HFF-Myc (cell line): Measurements from ENCODE around the gene ZNF213.

Experiments used
- DNase-seq: peaks from one replicate; pipeline ENCODE4 v3.0.0-alpha.2; 2011; ENCODE audit warnings: low read depth; ENCODE audit errors: extremely low read depth
- H3K4me3 ChIP-seq: replicated peaks from 2 replicates; pipeline ENCODE4 v1.5.1; 2011; ENCODE audit warnings: low read depth, mild to moderate bottlenecking, control low read depth, low read length
- CTCF ChIP-seq: IDR thresholded peaks from 2 replicates; pipeline ENCODE4 v1.5.1; 2012; ENCODE audit warnings: mild to moderate bottlenecking, low read depth, low read length, control low read depth; ENCODE audit errors: missing control alignments

Gene ZNF213

GRCh38 chr16:3096362-3096761, 38.5 kb upstream of the ZNF213 start:
- no peak for TF ChIP-seq CTCF
- DNase-seq, result no peak
- no peak overlapping the region for H3K4me3 ChIP-seq

- no peak for TF ChIP-seq CTCF
- no peak for DNase-seq
- H3K4me3 ChIP-seq, result no peak overlapping the region
Measured at GRCh38 chr16:3097266-3097665, 37.6 kb upstream of the ZNF213 start.

GRCh38 chr16:3098459-3099394, 36.1 kb upstream of the ZNF213 start, which contains the start of gene ZSCAN10:
Gene ZSCAN10 (minus strand): TSS chr16:3099294. CDS start chr16:3092937, 6,357 bp downstream.
- DNase-seq, result no peak
- no peak within 1 kb of the TSS for H3K4me3 ChIP-seq

GRCh38 chr16:3099395-3099731, 35.5 kb upstream of the ZNF213 start:
- DNase-seq, result no peak
- H3K4me3 ChIP-seq, result no peak overlapping the region
- no peak for TF ChIP-seq CTCF

More at GRCh38 chr16:3098459-3099394, 36.1 kb upstream of the ZNF213 start, which contains the start of gene ZSCAN10:
- no peak for TF ChIP-seq CTCF

- H3K4me3 ChIP-seq, result no peak overlapping the region
- peak; percentile 51 for DNase-seq
- no peak for TF ChIP-seq CTCF
Measured at GRCh38 chr16:3099732-3100499, 34.9 kb upstream of the ZNF213 start.

- no peak overlapping the region for H3K4me3 ChIP-seq
- DNase-seq, result no peak
- peak; percentile 64 for TF ChIP-seq CTCF
Measured at GRCh38 chr16:3101018-3101840, 33.6 kb upstream of the ZNF213 start.
